Coronary artery (tissue), 2 donors: ENCODE data around the gene VEPH1.

Source experiments
- DNase-seq: peaks from one replicate; pipeline ENCODE4 v3.0.0-alpha.2; 2017; ENCODE audit warnings: low spot score
- H3K27ac ChIP-seq, 2 donors: fragments of 200-600 bp; sonication (generic); one replicate each; pipeline ENCODE4 v1.5.1; 2016 to 2019
- H3K4me3 ChIP-seq: fragments of 200-600 bp; sonication (generic); 2 replicates; pipeline ENCODE4 v1.5.1; 2016; ENCODE audit warnings: mild to moderate bottlenecking, moderate library complexity
- CTCF ChIP-seq: fragments of 200-600 bp; sonication (generic); IDR thresholded peaks from one replicate; pipeline ENCODE4 v1.5.1; 2019; ENCODE audit warnings: antibody characterized with exemption

The VEPH1 gene

DNA sequence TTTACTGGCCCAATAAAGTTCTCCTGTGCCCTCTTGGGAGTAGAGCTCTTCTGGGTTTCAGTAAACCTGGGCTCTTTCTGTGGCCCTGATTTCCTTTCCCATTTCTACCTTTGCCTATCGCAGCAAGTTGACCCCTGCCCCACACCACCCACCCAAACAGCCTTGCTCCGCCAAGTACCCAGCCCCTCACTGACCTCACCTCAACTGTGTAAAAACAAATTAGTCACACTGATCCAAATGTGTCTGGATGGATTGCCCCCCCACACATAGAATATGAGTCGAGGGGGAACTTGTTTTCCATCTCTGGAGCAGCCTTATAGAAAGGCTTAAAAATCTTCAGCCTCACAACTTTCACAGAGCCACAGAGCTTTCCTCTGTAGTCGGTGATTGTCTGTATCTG, 28.6 kb upstream of the VEPH1 start:
- Histone ChIP-seq H3K4me3 (no peak overlapping the region), H3K27ac (no peak overlapping the region)
- no peak for DNase-seq
- no peak for TF ChIP-seq CTCF

DNA sequence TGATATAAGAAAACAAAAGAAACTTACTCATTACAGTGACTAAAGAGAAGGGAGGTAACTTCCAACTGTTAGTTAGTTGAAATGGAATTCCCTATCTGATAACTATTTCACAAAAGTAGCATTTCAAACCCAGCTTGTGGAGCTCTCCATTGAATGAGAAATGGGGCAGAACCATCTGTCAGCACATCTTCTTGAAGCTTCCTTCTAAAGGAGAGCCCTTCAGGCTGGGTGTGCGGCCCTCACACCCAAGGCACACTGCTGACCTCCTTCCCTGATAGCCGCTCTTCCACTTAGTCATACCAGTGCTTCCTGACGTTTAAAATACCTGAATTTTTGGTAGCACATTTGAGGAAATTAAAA, 28.1 kb upstream of the VEPH1 start:
- no peak for TF ChIP-seq CTCF
- Histone ChIP-seq H3K4me3 (no peak overlapping the region), H3K27ac (no peak overlapping the region)
- no peak for DNase-seq

- TF ChIP-seq CTCF = no peak
- Histone ChIP-seq H3K27ac (no peak overlapping the region), H3K4me3 (no peak overlapping the region)
- no peak for DNase-seq
Measured at GRCh38 chr3:157530637-157531300, 27.6 kb upstream of the VEPH1 start.

DNA sequence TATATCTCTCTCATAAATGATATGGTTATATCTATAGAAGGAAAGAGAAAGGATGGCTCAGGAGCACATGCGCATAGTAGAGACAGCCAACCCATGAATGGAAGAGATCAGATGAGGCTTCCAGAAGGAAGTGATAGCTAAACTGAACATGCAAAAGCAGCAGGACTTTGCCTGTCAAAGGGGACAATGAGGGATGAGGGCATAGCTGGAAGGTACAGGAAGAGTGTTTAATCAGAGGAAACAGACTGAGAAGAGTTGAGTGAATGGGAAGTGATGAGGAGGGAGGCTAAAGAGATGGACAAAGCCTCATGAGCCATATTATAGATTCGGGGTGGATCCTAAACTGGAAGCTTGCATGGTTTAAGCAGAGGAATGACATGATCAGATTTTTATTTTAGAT, 26.5 kb upstream of the VEPH1 start:
- TF ChIP-seq CTCF = no peak
- no peak overlapping the region for H3K4me3 ChIP-seq
- DNase-seq = no peak
- no peak overlapping the region for H3K27ac ChIP-seq

- no peak for DNase-seq
- TF ChIP-seq CTCF = no peak
- H3K27ac ChIP-seq = no peak overlapping the region
- no peak overlapping the region for H3K4me3 ChIP-seq
Measured at GRCh38 chr3:157529085-157529484, 25.9 kb upstream of the VEPH1 start.

DNA sequence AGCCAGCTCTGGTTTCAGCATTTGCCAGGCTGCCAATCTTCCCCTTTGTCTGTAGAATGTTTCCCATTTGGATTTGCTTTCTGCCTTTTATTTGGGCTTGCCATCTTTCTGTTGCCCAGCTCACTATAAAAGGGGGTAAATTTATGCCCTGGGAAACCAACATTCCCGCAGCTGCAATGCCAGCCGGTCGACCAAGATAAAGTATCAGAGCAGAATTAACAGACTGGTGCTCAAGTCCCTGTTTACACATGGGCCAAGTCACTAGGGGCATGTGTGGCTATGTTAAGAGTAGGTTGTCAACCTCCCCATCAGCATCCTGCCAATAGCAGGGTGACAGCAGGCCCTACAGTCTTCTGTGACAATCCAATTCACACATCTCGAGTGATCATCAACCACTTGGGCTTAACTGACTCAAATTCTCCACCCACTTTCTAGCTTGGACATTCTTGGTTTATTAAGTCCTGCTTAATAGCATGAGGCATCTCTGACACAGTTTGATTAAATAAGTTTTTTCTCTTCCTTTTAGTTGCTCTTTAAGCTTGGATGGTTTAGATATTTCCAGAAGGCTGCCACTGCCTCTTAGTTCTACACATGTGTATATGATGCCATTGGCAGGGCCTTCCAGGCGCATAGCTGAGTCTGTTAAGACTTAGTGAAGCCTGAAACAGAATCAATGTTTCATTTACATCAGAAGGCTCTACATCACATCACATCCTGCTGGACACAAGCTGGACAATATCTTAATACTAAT, 24.1 kb upstream of the VEPH1 start:
- H3K4me3 ChIP-seq = no peak overlapping the region
- H3K27ac ChIP-seq = no peak overlapping the region
- no peak for DNase-seq
- no peak for TF ChIP-seq CTCF

DNA sequence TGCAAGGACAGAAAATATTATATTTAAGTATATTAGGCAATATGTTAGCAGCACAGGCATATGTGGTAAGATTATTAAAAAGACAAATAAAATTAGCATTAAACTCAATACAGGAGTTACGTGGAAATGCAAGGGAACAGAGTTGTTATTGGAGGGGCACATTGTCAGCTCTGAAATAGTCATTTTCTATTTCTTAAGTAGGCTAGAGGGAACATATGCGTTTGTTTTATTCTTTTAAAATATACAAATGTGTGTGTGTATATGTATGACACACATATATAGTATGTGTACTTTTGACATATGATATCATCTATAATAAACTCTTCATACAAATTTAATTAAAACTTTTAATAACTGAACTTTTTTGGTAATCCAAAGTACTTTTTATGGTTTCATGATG, 22.8 kb upstream of the VEPH1 start:
- DNase-seq = no peak
- H3K4me3 ChIP-seq = no peak overlapping the region
- no peak for TF ChIP-seq CTCF

More for the DNA sequence above, 22.8 kb upstream of the VEPH1 start:
- H3K27ac ChIP-seq = no peak overlapping the region
